ENCODE results near the gene DDX39B. TPM values are rescaled to one million over a fixed set of nuclear protein-coding genes. Genes with fewer than 3 reads are reported as not detected.

DDX39B gene
- total RNA-seq, 2 experiments from 2014 or later: 568 to 572 TPM

DNA sequence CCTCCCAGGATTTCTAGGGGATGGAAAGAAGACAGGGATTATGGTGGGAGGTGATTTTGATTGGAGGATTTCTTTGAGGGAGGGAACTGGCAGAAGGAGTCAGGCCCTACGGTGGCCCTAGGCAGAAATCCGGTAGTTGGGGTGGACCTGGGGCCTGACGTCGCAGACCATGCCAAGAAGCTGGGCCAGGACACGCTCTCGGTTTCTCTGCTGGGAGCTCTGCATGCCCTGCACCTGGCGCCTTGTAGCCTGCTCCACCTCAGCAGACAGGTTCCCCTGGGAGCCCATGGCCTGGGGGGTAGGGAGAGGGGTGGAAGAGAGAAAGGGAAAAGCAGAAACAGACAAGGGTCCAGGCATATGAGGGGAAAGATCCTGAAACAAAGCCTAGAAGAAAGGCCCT, 3.5 kb upstream of the DDX39B start:
- Mint-ChIP-seq H3K4me3 (no peak overlapping the region), H3K27me3 (no peaks in the 10 kb centered on the region), H3K9me3 (no peaks in the 10 kb centered on the region), H3K36me3 (ENCODE audit: low read depth) (peaks cover 24% of the 10 kb centered on the region), H3K4me1 (ENCODE audit: low read depth) (peaks cover 35% of the 10 kb centered on the region), H3K27ac (no peak overlapping the region)
- no peak for ATAC-seq
- DNase-seq: no peak
- ChIA-PET POLR2A (interaction anchor here (1.1 to 5.0 kb wide), 5 partner anchors 31 to 78 kb away, joined by 3 to 57 read pairs (median 8); partner anchors contain the start of genes LTB, NCR3 and TNF), CTCF (interaction anchor here (0.9 to 56.2 kb wide), 5 partner anchors 14 to 112 kb away, joined by 3 to 2542 read pairs (median 7); partner anchors contain the start of genes LST1, LTB, MICB and NCR3)
- TF ChIP-seq, protein P1, sequence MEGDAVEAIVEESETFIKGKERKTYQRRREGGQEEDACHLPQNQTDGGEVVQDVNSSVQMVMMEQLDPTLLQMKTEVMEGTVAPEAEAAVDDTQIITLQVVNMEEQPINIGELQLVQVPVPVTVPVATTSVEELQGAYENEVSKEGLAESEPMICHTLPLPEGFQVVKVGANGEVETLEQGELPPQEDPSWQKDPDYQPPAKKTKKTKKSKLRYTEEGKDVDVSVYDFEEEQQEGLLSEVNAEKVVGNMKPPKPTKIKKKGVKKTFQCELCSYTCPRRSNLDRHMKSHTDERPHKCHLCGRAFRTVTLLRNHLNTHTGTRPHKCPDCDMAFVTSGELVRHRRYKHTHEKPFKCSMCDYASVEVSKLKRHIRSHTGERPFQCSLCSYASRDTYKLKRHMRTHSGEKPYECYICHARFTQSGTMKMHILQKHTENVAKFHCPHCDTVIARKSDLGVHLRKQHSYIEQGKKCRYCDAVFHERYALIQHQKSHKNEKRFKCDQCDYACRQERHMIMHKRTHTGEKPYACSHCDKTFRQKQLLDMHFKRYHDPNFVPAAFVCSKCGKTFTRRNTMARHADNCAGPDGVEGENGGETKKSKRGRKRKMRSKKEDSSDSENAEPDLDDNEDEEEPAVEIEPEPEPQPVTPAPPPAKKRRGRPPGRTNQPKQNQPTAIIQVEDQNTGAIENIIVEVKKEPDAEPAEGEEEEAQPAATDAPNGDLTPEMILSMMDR (IDR thresholded peaks at IDR 0.05): no peak
- intact Hi-C loops (cut with micrococcal nuclease): loop anchor here (5.0 to 10.0 kb wide), 3 partner anchors 37 to 190 kb away; partner anchors contain the start of genes C6orf47, CLIC1, CSNK2B and GPANK1

GRCh38 chr6:31544676-31545075, 2.9 kb upstream of the DDX39B start:
- ChIA-PET POLR2A (interaction anchor here (1.1 to 5.0 kb wide), 3 partner anchors 31 to 53 kb away, joined by 5 to 57 read pairs (median 32); partner anchors contain the start of genes NCR3 and TNF), CTCF (interaction anchor here (1.0 to 56.2 kb wide), 3 partner anchors 47 to 145 kb away, joined by 3 to 2542 read pairs (median 8); partner anchors contain the start of genes LST1, LTB, NCR3 and TNF)

DNA sequence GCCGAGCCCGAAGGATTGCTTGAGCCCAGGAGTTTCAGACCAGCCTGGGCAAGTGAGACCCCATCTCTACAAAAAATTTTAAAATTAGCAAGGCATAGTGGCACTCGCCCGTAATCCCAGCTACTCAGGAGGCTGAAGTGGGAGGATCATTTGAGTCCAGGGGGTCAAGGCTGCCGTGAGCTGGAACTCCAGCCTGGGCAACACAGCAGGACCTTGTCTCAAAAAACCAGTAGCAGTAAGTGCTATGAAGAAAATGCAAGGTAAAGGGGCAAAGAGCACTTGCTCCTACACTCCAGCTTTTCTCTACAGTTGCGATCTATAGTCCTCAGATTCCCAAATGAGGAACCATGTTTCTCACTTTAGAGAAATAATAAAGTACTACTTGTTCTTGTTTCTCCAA, 1.8 kb upstream of the DDX39B start:
- TF ChIP-seq, protein P1 (IDR thresholded peaks at IDR 0.05): no peak
- CTCF ChIA-PET: interaction anchor here (1.0 to 56.2 kb wide), 5 partner anchors 7 to 51 kb away, joined by 3 to 2542 read pairs (median 8); partner anchors contain the start of genes LST1, LTB, NCR3 and TNF
- intact Hi-C loops (cut with micrococcal nuclease): loop anchor here (10.0 kb wide), 2 partner anchors 121 to 191 kb away; partner anchors contain the start of genes C6orf47, CLIC1, CSNK2B and GPANK1
- Mint-ChIP-seq H3K36me3 (ENCODE audit: low read depth) (peaks cover 31% of the 10 kb centered on the region), H3K27ac (no peak overlapping the region), H3K9me3 (no peaks in the 10 kb centered on the region), H3K4me3 (peak overlapping the region; percentile 81), H3K4me1 (ENCODE audit: low read depth) (peaks cover 41% of the 10 kb centered on the region), H3K27me3 (no peaks in the 10 kb centered on the region)
- POLR2A ChIA-PET: interaction anchor here (0.6 to 6.0 kb wide), 6 partner anchors 9 to 121 kb away, joined by 3 to 97 read pairs (median 4); partner anchors contain the start of genes GPANK1, LTB and TNF
- ATAC-seq (no peak), DNase-seq (no peak)

More at GRCh38 chr6:31544676-31545075, 2.9 kb upstream of the DDX39B start:
- TF ChIP-seq, protein P1 (IDR thresholded peaks at IDR 0.05): no peak
- intact Hi-C loops (cut with micrococcal nuclease): loop anchor here (5.0 to 10.0 kb wide), 3 partner anchors 38 to 190 kb away; partner anchors contain the start of genes C6orf47, CLIC1, CSNK2B and GPANK1
- Mint-ChIP-seq H3K9me3 (no peaks in the 10 kb centered on the region), H3K27me3 (no peaks in the 10 kb centered on the region), H3K4me1 (ENCODE audit: low read depth) (peaks cover 37% of the 10 kb centered on the region), H3K27ac (no peak overlapping the region), H3K4me3 (no peak overlapping the region), H3K36me3 (ENCODE audit: low read depth) (peaks cover 30% of the 10 kb centered on the region)
- ATAC-seq (no peak), DNase-seq (no peak)

- TF ChIP-seq, protein P1 (IDR thresholded peaks at IDR 0.05): no peak
- Mint-ChIP-seq H3K4me1 (ENCODE audit: low read depth) (peaks cover 43% of the 10 kb centered on the region), H3K36me3 (ENCODE audit: low read depth) (peaks cover 48% of the 10 kb centered on the region), H3K4me3 (peak overlapping the region; percentile 81), H3K9me3 (no peaks in the 10 kb centered on the region), H3K27me3 (no peaks in the 10 kb centered on the region), H3K27ac (peak overlapping the region; percentile 95)
- intact Hi-C loops (cut with micrococcal nuclease): loop anchor here (2.0 to 10.0 kb wide), 3 partner anchors 48 to 194 kb away; partner anchors contain the start of genes C6orf47, CLIC1, CSNK2B and GPANK1
- ChIA-PET POLR2A (interaction anchor here (0.6 to 6.0 kb wide), 47 partner anchors 10 to 1312 kb away, joined by 3 to 97 read pairs (median 4); partner anchors contain the start of genes AIF1, C6orf47, CSNK2B and DXO), CTCF (interaction anchor here (1.0 to 56.2 kb wide), 8 partner anchors 9 to 141 kb away, joined by 5 to 2542 read pairs (median 6); partner anchors contain the start of genes LST1, LTB, NCR3 and TNF)
- peak; percentile 29 for ATAC-seq
- peak; percentile 81 for DNase-seq
Observed at GRCh38 chr6:31541059-31541657, 645 bp downstream of the DDX39B start.

Measured in activated CD8-positive, alpha-beta T cell treated with anti-CD3 and anti-CD28 coated beads for 36 hours (primary cell).